HepG2 (cell line): ENCODE data around the gene SLC2A10. TPM values are rescaled to one million over a fixed set of nuclear protein-coding genes. Genes with fewer than 3 reads are reported as not detected.

Source experiments
- ATF4 ChIP-seq, 2 experiments: fragments of 450-650 bp in 1 of 2; sonication (generic) in 1 of 2; formaldehyde crosslinking; IDR thresholded peaks; 2 replicates each; pipeline versions ENCODE4 v1.5.0 to v1.8.0; 2020 to 2022; ENCODE audit warnings: mild to moderate bottlenecking in 1 of 2, missing genetic modification reagents in 1 of 2
- ATF7 ChIP-seq, 2 experiments: fragments of 450-650 bp in 1 of 2; sonication (generic) in 1 of 2; formaldehyde crosslinking in 1 of 2; IDR thresholded peaks; 2 replicates each; pipeline versions ENCODE4 v1.4.0 to v1.6.1; 2016 to 2020; ENCODE audit warnings: antibody characterized with exemption in 1 of 2, mild to moderate bottlenecking in 1 of 2, missing genetic modification reagents in 1 of 2
- CHD2 ChIP-seq: IDR thresholded peaks from 2 replicates; pipeline ENCODE4 v1.6.1; 2011; ENCODE audit warnings: low read depth, low read length, improper control_type of control experiment
- FOXP1 ChIP-seq, 2 experiments: fragments of 450-650 bp in 1 of 2; IDR thresholded peaks; 2 replicates each; pipeline ENCODE4 v1.6.1; 2017 to 2018; ENCODE audit warnings: antibody characterized with exemption in 1 of 2
- GTF2F1 ChIP-seq: fragments of 150-350 bp; IDR thresholded peaks from 2 replicates; pipeline ENCODE4 v1.6.1; 2014; ENCODE audit warnings: low read length
- HNF4A ChIP-seq: sonication (generic); formaldehyde crosslinking; IDR thresholded peaks from 2 replicates; pipeline ENCODE4 v1.4.0; 2020; ENCODE audit warnings: missing genetic modification reagents
- KMT2B ChIP-seq: IDR thresholded peaks from 2 replicates; pipeline ENCODE4 v1.6.1; 2016; ENCODE audit warnings: missing genetic modification reagents, missing compliant biosample characterization
- MBD4 ChIP-seq: IDR thresholded peaks from 2 replicates; pipeline ENCODE4 v1.6.1; 2012; ENCODE audit warnings: low read length, inconsistent platforms, borderline replicate concordance
- RCOR2 ChIP-seq: IDR thresholded peaks from 2 replicates; pipeline ENCODE4 v1.6.1; 2016; ENCODE audit warnings: missing biosample characterization, missing genetic modification reagents
- RFXANK ChIP-seq: IDR thresholded peaks from 2 replicates; pipeline ENCODE4 v1.6.1; 2016
- STAT5B ChIP-seq: sonication (generic); formaldehyde crosslinking; IDR thresholded peaks from 2 replicates; pipeline ENCODE4 v1.4.0; 2020; ENCODE audit warnings: missing genetic modification reagents
- SUZ12 ChIP-seq: fragments of 150-350 bp; IDR thresholded peaks from 2 replicates; pipeline ENCODE4 v1.6.1; 2014; ENCODE audit warnings: low read depth, low read length
- TRAFD1 ChIP-seq: sonication (generic); formaldehyde crosslinking; IDR thresholded peaks from 2 replicates; pipeline ENCODE4 v1.5.1; 2020; ENCODE audit warnings: missing genetic modification reagents, mild to moderate bottlenecking, borderline replicate concordance
- ZBTB49 ChIP-seq: sonication (generic); formaldehyde crosslinking; IDR thresholded peaks from 2 replicates; pipeline ENCODE4 v1.4.0; 2020; ENCODE audit warnings: missing genetic modification reagents, borderline replicate concordance
- ZIK1 ChIP-seq: sonication (generic); formaldehyde crosslinking; IDR thresholded peaks from 2 replicates; pipeline ENCODE4 v1.5.0; 2020; ENCODE audit warnings: mild to moderate bottlenecking, low read depth, missing genetic modification reagents, borderline replicate concordance
- ZNF329 ChIP-seq: sonication (generic); formaldehyde crosslinking; IDR thresholded peaks from 2 replicates; pipeline ENCODE4 v1.9.0; 2021; ENCODE audit warnings: low read depth, mild to moderate bottlenecking, missing genetic modification reagents
- ZNF432 ChIP-seq: sonication (generic); formaldehyde crosslinking; IDR thresholded peaks from 2 replicates; pipeline ENCODE4 v1.5.0; 2020; ENCODE audit warnings: missing genetic modification reagents, mild to moderate bottlenecking, borderline replicate concordance
- ZNF441 ChIP-seq: sonication (generic); formaldehyde crosslinking; IDR thresholded peaks from 2 replicates; pipeline ENCODE4 v1.7.0; 2021; ENCODE audit warnings: missing genetic modification reagents, borderline replicate concordance
- ZNF552 ChIP-seq: sonication (generic); formaldehyde crosslinking; IDR thresholded peaks from 2 replicates; pipeline ENCODE4 v1.9.0; 2022; ENCODE audit warnings: missing genetic modification reagents, mild to moderate bottlenecking, borderline replicate concordance
- ZNF609 ChIP-seq: sonication (generic); formaldehyde crosslinking; IDR thresholded peaks from 2 replicates; pipeline ENCODE4 v1.4.0; 2020; ENCODE audit warnings: mild to moderate bottlenecking, missing genetic modification reagents, borderline replicate concordance
- polyA plus RNA-seq, 8 experiments: library from polyadenylated mRNA; depleted of rRNA in 3 of 8; stranded (reverse) in 7 of 8; unstranded in 1 of 8; fragments of >200 nt; fragmentation: Illumina TruSeq in 4 of 8; extraction: Trizol in 4 of 8; gene quantifications; 2 replicates each; pipeline versions ENCODE4 v1.2.1 to v1.2.3, GENCODE V29; 2011 to 2016; ENCODE audit warnings: low read depth in 4 of 8, missing spikeins in 1 of 8, mixed read lengths in 1 of 8; ENCODE audit not compliant: insufficient read depth in 1 of 8
- total RNA-seq, 5 experiments: library from RNA; depleted of rRNA; stranded (reverse); fragments of >200 nt; fragmentation: Illumina TruSeq; extraction: Trizol; gene quantifications; 2 replicates each; pipeline ENCODE4 v1.2.3, GENCODE V29; 2016; ENCODE audit warnings: low read depth in 1 of 5

The SLC2A10 gene
- total and polyA plus RNA-seq, 2 of the 13 experiments (the other 11 are each of a cell fraction or from before 2014, with no cell fraction given) = 16.0 to 18.4 TPM

GRCh38 chr20:46708172-46708860 is 1.1 kb upstream of the SLC2A10 start (continued):
- TF ChIP-seq ZNF609 (0 out of 2 replicates have a peak, but pooled peaks have one; percentile 39), ATF7 (IDR thresholded peaks at IDR 0.05) (no peak), ATF7 (CRISPR knock-in tag; IDR thresholded peaks at IDR 0.05) (no peak), RCOR2 (peak; percentile 35; the same call in 1 of the 2 replicates), HNF4A (CRISPR knock-in tag) (no peak), ATF4 (CRISPR knock-in tag; IDR thresholded peaks at IDR 0.05) (no peak), RFXANK (CRISPR knock-in tag) (no peak), ZIK1 (CRISPR knock-in tag) (peak; percentile 61; the same call in 1 of the 2 replicates), MBD4 (no peak), TRAFD1 (peak; percentile 93; the same call in 1 of the 2 replicates), KMT2B (CRISPR knock-in tag) (no peak), ZNF329 (0 out of 2 replicates have a peak, but pooled peaks have one; percentile 64), ZNF552 (CRISPR knock-in tag) (0 out of 2 replicates have a peak, but pooled peaks have one; percentile 65), ZNF441 (CRISPR knock-in tag) (0 out of 2 replicates have a peak, but pooled peaks have one; percentile 61), FOXP1 (IDR thresholded peaks at IDR 0.05) (no peak), FOXP1 (CRISPR knock-in tag; IDR thresholded peaks at IDR 0.05) (peak; percentile 47), ZBTB49 (peak; percentile 60; the same call in 1 of the 2 replicates), STAT5B (CRISPR knock-in tag) (no peak), CHD2 (no peak), ZNF432 (CRISPR knock-in tag) (no peak), GTF2F1 (no peak), SUZ12 (no peak)
